Osteocyte (in vitro differentiated cells): ENCODE measurements around the gene KCNK7. TPM values are rescaled to one million over a fixed set of nuclear protein-coding genes. Genes with fewer than 3 reads are reported as not detected.
A peak's percentile ranks its signal among the peaks of the same experiment; 100 is the strongest.
"Not testable (repeated sequence)": the region's sequence is repeated elsewhere in the genome, so short reads cannot be mapped to it uniquely, and the experiment has no call there.

Experiments used
- DNase-seq: peaks from one replicate; pipeline ENCODE4 v3.0.0; 2021; ENCODE audit warnings: mixed read lengths; ENCODE audit not compliant: unreplicated experiment; ENCODE audit errors: extremely low spot score
- H3K27ac Mint-ChIP-seq: one replicate; pipeline ENCODE4 v1.8.0; 2021; ENCODE audit warnings: mild to moderate bottlenecking, mixed read lengths; ENCODE audit not compliant: unreplicated experiment
- H3K27me3 Mint-ChIP-seq: one replicate; pipeline ENCODE4 v1.8.0; 2021; ENCODE audit warnings: mixed read lengths; ENCODE audit not compliant: unreplicated experiment
- H3K36me3 Mint-ChIP-seq: one replicate; pipeline ENCODE4 v1.8.0; 2021; ENCODE audit warnings: mixed read lengths; ENCODE audit not compliant: unreplicated experiment
- H3K4me1 Mint-ChIP-seq: one replicate; pipeline ENCODE4 v1.8.0; 2021; ENCODE audit warnings: mixed read lengths; ENCODE audit not compliant: unreplicated experiment
- H3K4me3 Mint-ChIP-seq: one replicate; pipeline ENCODE4 v1.8.0; 2021; ENCODE audit warnings: mild to moderate bottlenecking, moderate library complexity, mixed read lengths; ENCODE audit not compliant: unreplicated experiment
- H3K9me3 Mint-ChIP-seq: one replicate; pipeline ENCODE4 v1.8.0; 2021; ENCODE audit warnings: mixed read lengths; ENCODE audit not compliant: unreplicated experiment
- CTCF ChIP-seq: fragments of 200-600 bp; sonication (generic); IDR thresholded peaks from 2 replicates; pipeline ENCODE4 v1.5.0; 2021; ENCODE audit warnings: antibody characterized with exemption, mild to moderate bottlenecking, moderate library complexity
- total RNA-seq: library from RNA; stranded (reverse); gene quantifications from 2 replicates; pipeline ENCODE4 v1.2.1, GENCODE V29; 2021

KCNK7 gene
- total RNA-seq, 1 donor from 2014 or later = not detected

GRCh38 chr11:65569973-65570918, 25.4 kb downstream of the KCNK7 start, which contains the start of gene ZNRD2:
TSS of gene ZNRD2 (plus strand) at chr11:65570477. CDS start at chr11:65570492, 15 bp downstream.
- DNase-seq = peak; percentile 99
- Mint-ChIP-seq H3K36me3 (peaks cover 8% of the 10 kb centered on the region), H3K27ac (peak within 1 kb of the TSS; percentile 96), H3K27me3 (no peaks in the 10 kb centered on the region), H3K4me3 (peak within 1 kb of the TSS; percentile 97), H3K9me3 (no peaks in the 10 kb centered on the region), H3K4me1 (peaks cover 56% of the 10 kb centered on the region)
- TF ChIP-seq CTCF = peak; percentile 63

- peaks cover 49% of the 10 kb centered on the region for H3K4me1 Mint-ChIP-seq
- H3K4me3 Mint-ChIP-seq = peak overlapping the region; percentile 97
- no peaks in the 10 kb centered on the region for H3K27me3 Mint-ChIP-seq
- no peak for TF ChIP-seq CTCF
- peak overlapping the region; percentile 96 for H3K27ac Mint-ChIP-seq
- no peaks in the 10 kb centered on the region for H3K9me3 Mint-ChIP-seq
- no peak for DNase-seq
- peaks cover 8% of the 10 kb centered on the region for H3K36me3 Mint-ChIP-seq
These were observed 26.2 kb downstream of the KCNK7 start for GRCh38 chr11:65569164-65569972.

GRCh38 chr11:65565624-65566453, 29.8 kb downstream of the KCNK7 start:
- Mint-ChIP-seq H3K27ac (no peak overlapping the region), H3K27me3 (no peaks in the 10 kb centered on the region), H3K4me3 (no peak overlapping the region), H3K9me3 (no peaks in the 10 kb centered on the region), H3K36me3 (peaks cover 8% of the 10 kb centered on the region), H3K4me1 (peaks cover 40% of the 10 kb centered on the region)
- no peak for DNase-seq
- TF ChIP-seq CTCF = no peak

GRCh38 chr11:65564879-65565559, 30.6 kb downstream of the KCNK7 start:
- not testable (repeated sequence) for H3K9me3 Mint-ChIP-seq, H3K4me3 Mint-ChIP-seq, H3K27me3 Mint-ChIP-seq, DNase-seq, H3K27ac Mint-ChIP-seq, H3K36me3 Mint-ChIP-seq
- H3K4me1 Mint-ChIP-seq = peaks cover 43% of the 10 kb centered on the region

GRCh38 chr11:65563601-65564000, 32.0 kb downstream of the KCNK7 start:
- no peaks in the 10 kb centered on the region for H3K27me3 Mint-ChIP-seq
- no peaks in the 10 kb centered on the region for H3K9me3 Mint-ChIP-seq
- H3K4me1 Mint-ChIP-seq = peaks cover 47% of the 10 kb centered on the region
- no peak for TF ChIP-seq CTCF
- no peak for DNase-seq
- H3K27ac Mint-ChIP-seq = no peak overlapping the region
- no peak overlapping the region for H3K4me3 Mint-ChIP-seq
- H3K36me3 Mint-ChIP-seq = peaks cover 4% of the 10 kb centered on the region
